Measurements from ENCODE around the gene TXNRD1. TPM values are rescaled to one million over a fixed set of nuclear protein-coding genes. Genes with fewer than 3 reads are reported as not detected.

The TXNRD1 gene
- total and polyA plus RNA-seq, 10 donors, result 13.7 to 107 (median 56.8) TPM

GRCh38 chr12:104340177-104340576, 124.6 kb downstream of the TXNRD1 start:
- Histone ChIP-seq H3K4me1 (no peaks in the 10 kb centered on the region), H3K27me3 (replicated peaks in 1 of 7) (no peaks in the 10 kb centered on the region), H3K9me3 (no peaks in the 10 kb centered on the region), H3K36me3 (peaks cover 0 to 100% (median 79%) of the 10 kb centered on the region in 6 donors), H3K27ac (no peak overlapping the region), H3K4me3 (no peak overlapping the region)
- DNase-seq, result no peak
- intact Hi-C loops (cut with DNase I; ENCODE audit: low total_unique reads), result no loop called here
- WGBS, 5 donors, result 86 to 95% (median 89%) methylated on average over 1 of the region's 1 CpG
- TF ChIP-seq, protein P1, sequence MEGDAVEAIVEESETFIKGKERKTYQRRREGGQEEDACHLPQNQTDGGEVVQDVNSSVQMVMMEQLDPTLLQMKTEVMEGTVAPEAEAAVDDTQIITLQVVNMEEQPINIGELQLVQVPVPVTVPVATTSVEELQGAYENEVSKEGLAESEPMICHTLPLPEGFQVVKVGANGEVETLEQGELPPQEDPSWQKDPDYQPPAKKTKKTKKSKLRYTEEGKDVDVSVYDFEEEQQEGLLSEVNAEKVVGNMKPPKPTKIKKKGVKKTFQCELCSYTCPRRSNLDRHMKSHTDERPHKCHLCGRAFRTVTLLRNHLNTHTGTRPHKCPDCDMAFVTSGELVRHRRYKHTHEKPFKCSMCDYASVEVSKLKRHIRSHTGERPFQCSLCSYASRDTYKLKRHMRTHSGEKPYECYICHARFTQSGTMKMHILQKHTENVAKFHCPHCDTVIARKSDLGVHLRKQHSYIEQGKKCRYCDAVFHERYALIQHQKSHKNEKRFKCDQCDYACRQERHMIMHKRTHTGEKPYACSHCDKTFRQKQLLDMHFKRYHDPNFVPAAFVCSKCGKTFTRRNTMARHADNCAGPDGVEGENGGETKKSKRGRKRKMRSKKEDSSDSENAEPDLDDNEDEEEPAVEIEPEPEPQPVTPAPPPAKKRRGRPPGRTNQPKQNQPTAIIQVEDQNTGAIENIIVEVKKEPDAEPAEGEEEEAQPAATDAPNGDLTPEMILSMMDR (IDR thresholded peaks at IDR 0.05 in 8 of 11, conservative IDR thresholded peaks at IDR 0.05 in 3 of 11), result no peak
- TF ChIP-seq POLR2A (IDR thresholded peaks at IDR 0.05), result no peak
- no peak for TF ChIP-seq POLR2AphosphoS5 (IDR thresholded peaks at IDR 0.05)

DNA sequence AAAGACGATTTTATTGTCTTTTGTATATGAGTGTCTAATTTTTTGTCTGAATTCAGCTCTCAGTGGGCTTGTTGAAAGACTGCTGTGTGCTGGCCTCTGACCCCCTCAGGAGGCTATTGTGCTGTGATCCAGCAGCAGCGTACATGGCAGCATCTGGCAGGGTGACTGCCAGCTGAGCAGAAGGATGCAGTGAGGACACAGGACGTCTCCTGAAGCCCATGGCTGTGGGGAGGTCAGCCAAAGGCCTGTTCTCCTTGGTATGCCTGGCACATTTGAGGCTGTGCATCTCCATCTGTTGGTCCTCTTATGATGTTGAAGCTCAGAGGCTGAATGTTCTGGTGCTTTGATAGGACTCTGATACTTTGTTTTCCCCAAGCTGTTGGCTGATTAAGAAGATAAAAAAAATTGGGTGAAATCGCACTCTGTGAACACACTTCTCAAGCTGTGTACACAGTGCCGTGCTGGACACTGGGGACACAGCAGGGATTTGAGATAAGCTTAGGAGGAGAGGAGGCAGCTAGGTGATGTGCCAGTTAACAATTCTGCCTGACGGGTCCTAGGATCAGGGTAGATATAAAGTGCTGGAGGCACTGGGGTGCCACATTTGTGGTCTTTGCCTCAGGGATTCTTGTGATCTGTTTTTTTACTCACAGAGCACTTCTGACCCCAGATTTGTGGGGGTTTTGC, 125.5 kb downstream of the TXNRD1 start:
- H3K36me3 ChIP-seq, result peaks cover 0 to 100% (median 76%) of the 10 kb centered on the region in 6 donors
- no peak for DNase-seq
- no peak overlapping the region for H3K27ac ChIP-seq
- no peaks in the 10 kb centered on the region for H3K9me3 ChIP-seq
- TF ChIP-seq POLR2AphosphoS5 (IDR thresholded peaks at IDR 0.05) (no peak), POLR2A (IDR thresholded peaks at IDR 0.05) (no peak)
- TF ChIP-seq, protein P1 (IDR thresholded peaks at IDR 0.05 in 8 of 11, conservative IDR thresholded peaks at IDR 0.05 in 3 of 11), result no peak
- H3K27me3 ChIP-seq (replicated peaks in 1 of 7), result no peaks in the 10 kb centered on the region
- H3K4me3 ChIP-seq, result no peak overlapping the region
- 85 to 98% (median 95%) methylated on average over 6 of the region's 6 CpGs for WGBS, 5 donors
- intact Hi-C loops (cut with DNase I; ENCODE audit: low total_unique reads), result no loop called here
- H3K4me1 ChIP-seq, result no peaks in the 10 kb centered on the region

GRCh38 chr12:104342147-104342546, 126.6 kb downstream of the TXNRD1 start:
- intact Hi-C loops (cut with DNase I; ENCODE audit: low total_unique reads), result no loop called here
- no peak overlapping the region for H3K27ac ChIP-seq
- 94 to 97% (median 96%) methylated on average over 2 of the region's 2 CpGs for WGBS, 5 donors

GRCh38 chr12:104342635-104343249, 127.2 kb downstream of the TXNRD1 start:
- WGBS, 5 donors, result 85 to 95% (median 91%) methylated on average over 12 of the region's 12 CpGs
- Histone ChIP-seq H3K27ac (no peak overlapping the region), H3K27me3 (replicated peaks in 1 of 7) (no peaks in the 10 kb centered on the region), H3K4me1 (no peaks in the 10 kb centered on the region), H3K4me3 (no peak overlapping the region), H3K9me3 (no peaks in the 10 kb centered on the region), H3K36me3 (peaks cover 0 to 100% (median 73%) of the 10 kb centered on the region in 6 donors)
- TF ChIP-seq, protein P1 (IDR thresholded peaks at IDR 0.05 in 8 of 11, conservative IDR thresholded peaks at IDR 0.05 in 3 of 11), result no peak
- intact Hi-C loops (cut with DNase I; ENCODE audit: low total_unique reads), result no loop called here
- no peak for DNase-seq

More at GRCh38 chr12:104342147-104342546, 126.6 kb downstream of the TXNRD1 start:
- Histone ChIP-seq H3K36me3 (peaks cover 0 to 100% (median 73%) of the 10 kb centered on the region in 6 donors), H3K9me3 (no peaks in the 10 kb centered on the region), H3K27me3 (replicated peaks in 1 of 7) (no peaks in the 10 kb centered on the region), H3K4me1 (no peaks in the 10 kb centered on the region), H3K4me3 (no peak overlapping the region)
- DNase-seq, result no peak
- no peak for TF ChIP-seq POLR2A (IDR thresholded peaks at IDR 0.05)
- TF ChIP-seq, protein P1 (IDR thresholded peaks at IDR 0.05 in 8 of 11, conservative IDR thresholded peaks at IDR 0.05 in 3 of 11), result no peak
- no peak for TF ChIP-seq POLR2AphosphoS5 (IDR thresholded peaks at IDR 0.05)

Data from spleen (tissue), 11 donors.